HG03066 (cell line): ENCODE measurements around the gene BBOF1.
A peak's percentile ranks its signal among the peaks of the same experiment; 100 is the strongest.
"Not testable (repeated sequence)": the region's sequence is repeated elsewhere in the genome, so short reads cannot be mapped to it uniquely, and the experiment has no call there.

Experiments used
- ATAC-seq: cut with Tn5 transposase; IDR thresholded peaks from one replicate; pipeline ENCODE4 v1.9.1; 2021; ENCODE audit warnings: low read depth; ENCODE audit not compliant: unreplicated experiment

Gene BBOF1

GRCh38 chr14:74018586-74019407, at the start of gene BBOF1, which contains the start of gene ENTPD5:
BBOF1 (plus strand) TSS chr14:74019349; CDS start chr14:74019479, 130 bp downstream.
ENTPD5 (minus strand) TSS chr14:74019288; CDS start chr14:73988102, 31,186 bp downstream.
- ATAC-seq = peak; percentile 67

GRCh38 chr14:73973497-73973896, 45.7 kb upstream of the BBOF1 start:
- no peak for ATAC-seq

- ATAC-seq = no peak
These were observed 43.0 kb upstream of the BBOF1 start for GRCh38 chr14:73976125-73976524.

GRCh38 chr14:73977896-73978295, 41.3 kb upstream of the BBOF1 start:
- no peak for ATAC-seq

GRCh38 chr14:73988065-73988464, 31.1 kb upstream of the BBOF1 start:
- no peak for ATAC-seq

- ATAC-seq = not testable (repeated sequence)
These were observed 30.5 kb upstream of the BBOF1 start for GRCh38 chr14:73988656-73989055.

GRCh38 chr14:73991092-73991491, 28.1 kb upstream of the BBOF1 start:
- ATAC-seq = no peak

GRCh38 chr14:73994926-73995325, 24.2 kb upstream of the BBOF1 start:
- not testable (repeated sequence) for ATAC-seq

- no peak for ATAC-seq
These were observed 23.2 kb upstream of the BBOF1 start for GRCh38 chr14:73995977-73996378.

- no peak for ATAC-seq
These were observed 22.4 kb upstream of the BBOF1 start for GRCh38 chr14:73996731-73997107.

GRCh38 chr14:73997108-73997943, 21.8 kb upstream of the BBOF1 start:
- no peak for ATAC-seq

- no peak for ATAC-seq
These were observed 21.2 kb upstream of the BBOF1 start for GRCh38 chr14:73997944-73998447.

- ATAC-seq = no peak
These were observed 20.4 kb upstream of the BBOF1 start for GRCh38 chr14:73998726-73999125.

- not testable (repeated sequence) for ATAC-seq
These were observed 13.5 kb upstream of the BBOF1 start for GRCh38 chr14:74005664-74006063.

GRCh38 chr14:74008843-74009499, 10.2 kb upstream of the BBOF1 start:
- ATAC-seq = no peak

- no peak for ATAC-seq
These were observed 4.8 kb upstream of the BBOF1 start for GRCh38 chr14:74014299-74014698.

GRCh38 chr14:74015176-74015575, 4.0 kb upstream of the BBOF1 start:
- no peak for ATAC-seq

- ATAC-seq = no peak
These were observed 3.2 kb upstream of the BBOF1 start for GRCh38 chr14:74015963-74016362.

- peak; percentile 18 for ATAC-seq
These were observed 969 bp upstream of the BBOF1 start for GRCh38 chr14:74018174-74018585.

GRCh38 chr14:74019408-74020137, 424 bp downstream of the BBOF1 start:
- no peak for ATAC-seq
